ENCODE results near the gene DHPS. TPM values are rescaled to one million over a fixed set of nuclear protein-coding genes. Genes with fewer than 3 reads are reported as not detected.

Gene DHPS
- total RNA-seq, 6 experiments from 2014 or later = 29.5 to 60.5 (median 45.8) TPM

- TF ChIP-seq, protein P1, sequence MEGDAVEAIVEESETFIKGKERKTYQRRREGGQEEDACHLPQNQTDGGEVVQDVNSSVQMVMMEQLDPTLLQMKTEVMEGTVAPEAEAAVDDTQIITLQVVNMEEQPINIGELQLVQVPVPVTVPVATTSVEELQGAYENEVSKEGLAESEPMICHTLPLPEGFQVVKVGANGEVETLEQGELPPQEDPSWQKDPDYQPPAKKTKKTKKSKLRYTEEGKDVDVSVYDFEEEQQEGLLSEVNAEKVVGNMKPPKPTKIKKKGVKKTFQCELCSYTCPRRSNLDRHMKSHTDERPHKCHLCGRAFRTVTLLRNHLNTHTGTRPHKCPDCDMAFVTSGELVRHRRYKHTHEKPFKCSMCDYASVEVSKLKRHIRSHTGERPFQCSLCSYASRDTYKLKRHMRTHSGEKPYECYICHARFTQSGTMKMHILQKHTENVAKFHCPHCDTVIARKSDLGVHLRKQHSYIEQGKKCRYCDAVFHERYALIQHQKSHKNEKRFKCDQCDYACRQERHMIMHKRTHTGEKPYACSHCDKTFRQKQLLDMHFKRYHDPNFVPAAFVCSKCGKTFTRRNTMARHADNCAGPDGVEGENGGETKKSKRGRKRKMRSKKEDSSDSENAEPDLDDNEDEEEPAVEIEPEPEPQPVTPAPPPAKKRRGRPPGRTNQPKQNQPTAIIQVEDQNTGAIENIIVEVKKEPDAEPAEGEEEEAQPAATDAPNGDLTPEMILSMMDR (IDR thresholded peaks at IDR 0.05) = no peak
- no peak for TF ChIP-seq POLR2A (IDR thresholded peaks at IDR 0.05)
- Histone ChIP-seq H3K27me3 (no peaks in the 10 kb centered on the region), H3K27ac (no peak overlapping the region), H3K4me3 (no peak overlapping the region), H3K9me3 (no peaks in the 10 kb centered on the region), H3K36me3 (peaks cover 0 to 66% (median 26%) of the 10 kb centered on the region in 4 donors), H3K4me1 (peaks cover 0 to 24% (median 0%) of the 10 kb centered on the region in 4 donors)
- DNase-seq (no peak), ATAC-seq (no peak)
- WGBS (ENCODE audit: insufficient coverage, low coverage, low lambda C conversion rate, missing lambda C conversion rate) = 93% methylated on average over 5 of the region's 10 CpGs
- intact Hi-C loops (cut with DNase I) = no loop called here
Measured at GRCh38 chr19:12675399-12675798, 6.3 kb downstream of the DHPS start.

DNA sequence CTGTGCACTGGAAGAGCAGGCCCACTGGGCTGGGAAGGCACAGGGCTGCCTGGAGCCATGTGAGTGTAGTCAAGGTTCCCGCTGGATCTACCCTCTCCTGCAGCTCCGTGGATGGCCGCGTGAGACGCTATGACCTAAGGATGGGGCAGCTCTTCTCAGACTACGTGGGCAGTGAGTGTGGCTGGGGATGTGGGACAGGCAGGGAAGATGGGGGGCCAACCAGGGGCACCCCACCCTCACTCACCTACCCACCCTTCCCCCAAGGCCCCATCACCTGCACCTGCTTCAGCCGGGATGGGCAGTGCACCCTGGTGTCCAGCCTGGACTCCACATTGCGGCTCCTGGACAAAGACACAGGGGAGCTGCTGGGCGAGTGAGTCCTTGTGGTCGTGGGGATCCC, 8.9 kb downstream of the DHPS start:
- peaks cover 0 to 46% (median 20%) of the 10 kb centered on the region in 4 donors for H3K36me3 ChIP-seq
- no peak for TF ChIP-seq POLR2A (IDR thresholded peaks at IDR 0.05)
- TF ChIP-seq, protein P1 (IDR thresholded peaks at IDR 0.05) = no peak

GRCh38 chr19:12670159-12670928, 11.3 kb downstream of the DHPS start:
- H3K27me3 ChIP-seq = no peaks in the 10 kb centered on the region
- peaks cover 0 to 28% (median 12%) of the 10 kb centered on the region in 4 donors for H3K4me1 ChIP-seq
- no peak for TF ChIP-seq POLR2A (IDR thresholded peaks at IDR 0.05)
- TF ChIP-seq, protein P1 (IDR thresholded peaks at IDR 0.05) = no peak
- peak overlapping the region; percentile 55 to 83 (median 63) for H3K4me3 ChIP-seq
- WGBS (ENCODE audit: insufficient coverage, low coverage, low lambda C conversion rate, missing lambda C conversion rate) = 56% methylated on average over 7 of the region's 26 CpGs
- intact Hi-C loops (cut with DNase I) = loop anchor here in 1 of 2 donors (5.0 kb wide), 1 partner anchor 108 kb away; no protein-coding TSS in a partner anchor
- ATAC-seq = no peak
- H3K9me3 ChIP-seq = no peaks in the 10 kb centered on the region
- DNase-seq = no peak
- peak overlapping the region in 2 of 3 donors; percentile 86 to 96 for H3K27ac ChIP-seq
- peaks cover 0 to 27% (median 7%) of the 10 kb centered on the region in 4 donors for H3K36me3 ChIP-seq

More for the DNA sequence above, 8.9 kb downstream of the DHPS start:
- ATAC-seq = no peak
- H3K27me3 ChIP-seq = no peaks in the 10 kb centered on the region
- no peak overlapping the region for H3K27ac ChIP-seq
- intact Hi-C loops (cut with DNase I) = loop anchor here in 1 of 2 donors (5.0 kb wide), 1 partner anchor 110 kb away; no protein-coding TSS in a partner anchor
- H3K9me3 ChIP-seq = no peaks in the 10 kb centered on the region
- peaks cover 0 to 26% (median 7%) of the 10 kb centered on the region in 4 donors for H3K4me1 ChIP-seq
- no CpG with 5 or more reads among the region's 10 CpGs for WGBS (ENCODE audit: insufficient coverage, low coverage, low lambda C conversion rate, missing lambda C conversion rate)
- H3K4me3 ChIP-seq = no peak overlapping the region
- no peak for DNase-seq

GRCh38 chr19:12669270-12670158, 12.2 kb downstream of the DHPS start:
- Histone ChIP-seq H3K27me3 (no peaks in the 10 kb centered on the region), H3K4me3 (peak overlapping the region; percentile 55 to 83 (median 63)), H3K4me1 (peaks cover 0 to 28% (median 12%) of the 10 kb centered on the region in 4 donors), H3K36me3 (peaks cover 0 to 19% (median 5%) of the 10 kb centered on the region in 4 donors), H3K27ac (peak overlapping the region; percentile 86 to 96 (median 93)), H3K9me3 (no peaks in the 10 kb centered on the region)
- ATAC-seq = peak; percentile 69 to 78 (median 72)
- TF ChIP-seq POLR2A (IDR thresholded peaks at IDR 0.05) = peak; percentile 5
- TF ChIP-seq, protein P1 (IDR thresholded peaks at IDR 0.05) = no peak
- intact Hi-C loops (cut with DNase I) = loop anchor here (5.0 to 10.0 kb wide), 2 partner anchors 105 to 107 kb away; no protein-coding TSS in a partner anchor
- peak; percentile 77 to 84 (median 83) for DNase-seq
- 0% methylated on average over 23 of the region's 64 CpGs for WGBS (ENCODE audit: insufficient coverage, low coverage, low lambda C conversion rate, missing lambda C conversion rate)
